GM18511 (cell line): ENCODE measurements around the gene UGT2B28.
A peak's percentile ranks its signal among the peaks of the same experiment; 100 is the strongest.
"Not testable (repeated sequence)": the region's sequence is repeated elsewhere in the genome, so short reads cannot be mapped to it uniquely, and the experiment has no call there.

ENCODE experiments used
- ATAC-seq: cut with Tn5 transposase; IDR thresholded peaks from one replicate; pipeline ENCODE4 v1.9.1; 2021; ENCODE audit warnings: mild to moderate bottlenecking, moderate library complexity; ENCODE audit not compliant: unreplicated experiment

The UGT2B28 gene

GRCh38 chr4:69343114-69343513, 62.8 kb downstream of the UGT2B28 start:
- not testable (repeated sequence) for ATAC-seq

GRCh38 chr4:69343558-69344420, 63.5 kb downstream of the UGT2B28 start:
- ATAC-seq, result peak; percentile 45
